H1 (cell line): ENCODE measurements around the gene GREM2. TPM values are rescaled to one million over a fixed set of nuclear protein-coding genes. Genes with fewer than 3 reads are reported as not detected.
A peak's percentile ranks its signal among the peaks of the same experiment; 100 is the strongest.

Experiments used
- CHD2 ChIP-seq: IDR thresholded peaks from 2 replicates; pipeline ENCODE4 v1.6.1; 2012; ENCODE audit warnings: low read length, improper control_type of control experiment
- CHD7 ChIP-seq: fragments of 300-600 bp; sonication (generic); IDR thresholded peaks from 2 replicates; pipeline ENCODE4 v1.7.1; 2012; ENCODE audit warnings: low read length, moderate library complexity, mild to moderate bottlenecking, inconsistent platforms; ENCODE audit not compliant: insufficient replicate concordance
- CTBP2 ChIP-seq: IDR thresholded peaks from 2 replicates; pipeline ENCODE4 v1.7.0; 2011; ENCODE audit warnings: borderline replicate concordance, mild to moderate bottlenecking, moderate library complexity, mixed read lengths, low read length; ENCODE audit not compliant: insufficient read depth, insufficient read length
- CTCF ChIP-seq, 3 experiments: IDR thresholded peaks; 1 replicate in 2 of 3; 2 replicates in 1 of 3; pipeline versions ENCODE4 v1.5.1 to v1.6.1; 2011; ENCODE audit warnings: low read length in 3 of 3, mild to moderate bottlenecking in 3 of 3, inconsistent platforms in 2 of 3, low read depth in 1 of 3, moderate library complexity in 1 of 3; ENCODE audit not compliant: insufficient read depth in 1 of 3; ENCODE audit errors: control extremely low read depth in 1 of 3
- PHF8 ChIP-seq: fragments of 200-600 bp; sonication (generic); conservative IDR thresholded peaks from 2 replicates; pipeline ENCODE4 v1.7.1; 2012; ENCODE audit warnings: low read depth, mild to moderate bottlenecking, inconsistent platforms, low read length, moderate library complexity
- POLR2AphosphoS5 ChIP-seq: IDR thresholded peaks from 2 replicates; pipeline ENCODE4 v1.6.1; 2011; ENCODE audit warnings: low read depth, low read length
- RNF2 ChIP-seq: fragments of 200-900, 300-1000 bp; sonication (generic); IDR thresholded peaks from 2 replicates; pipeline ENCODE4 v1.7.1; 2016; ENCODE audit warnings: borderline replicate concordance, low read depth, mild to moderate bottlenecking, antibody characterized with exemption, low read length; ENCODE audit not compliant: poor library complexity, severe bottlenecking; ENCODE audit errors: missing control alignments
- polyA plus RNA-seq, 7 experiments: library from polyadenylated mRNA; depleted of rRNA in 3 of 7; stranded (reverse) in 5 of 7; unstranded in 2 of 7; fragments of >200 nt in 5 of 7; fragments of 200-250 nt in 2 of 7; gene quantifications; 1 replicate in 5 of 7; 2 replicates in 1 of 7; 4 replicates in 1 of 7; pipeline versions ENCODE4 v1.2.1 to v1.2.3, GENCODE V29; 2011 to 2013; ENCODE audit warnings: missing spikeins in 2 of 7, mixed read lengths in 2 of 7
- total RNA-seq: library from RNA; stranded (reverse); fragmentation: NEBNext Ultra II Directional; extraction: Animal tissue kit (Norgen Biotek cat#: 25700); gene quantifications from 2 replicates; pipeline ENCODE4 v1.2.1, GENCODE V29; 2021

Gene GREM2
- total and polyA plus RNA-seq, 2 of the 8 experiments (the other 6 are each of a cell fraction or from before 2014, with no cell fraction given): 0.05 TPM; not detected in 1

- TF ChIP-seq CHD7 (no peak), CTBP2 (no peak), RNF2 (no peak), POLR2AphosphoS5 (no peak), CHD2 (no peak), CTCF (IDR thresholded peaks at IDR 0.05; ENCODE audit: control extremely low read depth in 1 of 3, insufficient read depth in 1 of 3, low read depth in 1 of 3, low read length in 3 of 3) (peak; percentile 71 to 77 (median 76)), PHF8 (0 out of 2 replicates have a peak, but pooled peaks have one; percentile 19)
Observed at GRCh38 chr1:240492832-240493440, 119.0 kb downstream of the GREM2 start (continued).
